Stimulated activated CD8-positive, alpha-beta memory T cell treated with anti-CD3 and anti-CD28 coated beads, Interleukin-12 subunit alpha, Interleukin-12 subunit beta, amount 100 ng/mL, for 24 hours (primary cell): Measurements from ENCODE around the gene ADARB2.

Source experiments
- DNase-seq: peaks from one replicate; pipeline ENCODE4 v3.0.0-alpha.2; 2020; ENCODE audit errors: extremely low read depth

Gene ADARB2

DNA sequence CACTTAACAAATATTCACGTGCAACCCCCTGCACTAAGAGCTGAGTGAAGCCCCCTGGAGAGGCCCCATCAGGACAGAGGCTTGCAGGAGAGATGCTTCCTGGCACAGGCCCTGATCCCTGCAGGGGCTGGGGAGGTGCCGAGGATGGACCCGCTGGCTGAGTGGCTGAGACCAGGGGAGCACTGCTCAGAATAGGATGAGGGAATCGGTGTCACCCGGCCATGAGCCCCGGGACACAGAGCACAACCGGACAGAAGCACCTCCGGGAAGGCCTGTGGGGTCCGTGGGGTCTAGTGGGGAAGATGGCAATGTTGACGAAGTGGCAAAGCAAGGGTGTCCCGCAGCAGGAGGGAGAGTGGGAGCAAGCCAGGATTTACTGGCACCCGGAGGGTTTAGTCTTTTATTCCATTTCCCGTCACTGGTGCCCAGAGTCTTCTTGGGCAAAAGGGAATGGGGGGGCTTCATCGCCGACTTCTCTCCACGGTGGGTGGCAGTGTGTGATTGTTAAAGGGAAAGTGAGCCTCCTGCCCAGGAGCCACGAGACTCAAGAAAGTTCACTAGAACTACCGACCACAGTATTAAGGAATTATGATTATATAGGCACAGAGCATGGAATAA is 140.7 kb downstream of the ADARB2 start:
- DNase-seq, result no peak

DNA sequence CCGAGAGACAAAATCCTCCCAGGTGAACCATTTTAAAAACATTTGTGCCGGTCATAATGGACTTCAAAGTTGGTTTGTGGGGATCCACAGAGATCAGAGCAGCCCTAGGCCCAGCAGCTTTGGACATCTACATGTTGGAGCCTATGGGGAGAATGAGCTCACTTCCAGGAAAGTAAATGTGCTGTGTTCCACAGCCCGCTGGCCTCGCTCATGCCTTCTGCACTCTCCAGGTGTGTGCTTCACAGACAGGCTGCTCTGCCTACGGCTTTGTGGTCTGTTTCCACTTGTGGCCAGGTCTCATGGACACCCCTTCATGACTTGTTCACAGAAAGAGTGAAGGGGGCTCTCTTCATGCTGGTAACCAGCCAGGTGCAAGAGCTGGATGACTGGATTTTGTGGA is 141.6 kb downstream of the ADARB2 start:
- no peak for DNase-seq

- DNase-seq, result no peak
Measured at GRCh38 chr10:1595242-1595600, 142.1 kb downstream of the ADARB2 start.

DNA sequence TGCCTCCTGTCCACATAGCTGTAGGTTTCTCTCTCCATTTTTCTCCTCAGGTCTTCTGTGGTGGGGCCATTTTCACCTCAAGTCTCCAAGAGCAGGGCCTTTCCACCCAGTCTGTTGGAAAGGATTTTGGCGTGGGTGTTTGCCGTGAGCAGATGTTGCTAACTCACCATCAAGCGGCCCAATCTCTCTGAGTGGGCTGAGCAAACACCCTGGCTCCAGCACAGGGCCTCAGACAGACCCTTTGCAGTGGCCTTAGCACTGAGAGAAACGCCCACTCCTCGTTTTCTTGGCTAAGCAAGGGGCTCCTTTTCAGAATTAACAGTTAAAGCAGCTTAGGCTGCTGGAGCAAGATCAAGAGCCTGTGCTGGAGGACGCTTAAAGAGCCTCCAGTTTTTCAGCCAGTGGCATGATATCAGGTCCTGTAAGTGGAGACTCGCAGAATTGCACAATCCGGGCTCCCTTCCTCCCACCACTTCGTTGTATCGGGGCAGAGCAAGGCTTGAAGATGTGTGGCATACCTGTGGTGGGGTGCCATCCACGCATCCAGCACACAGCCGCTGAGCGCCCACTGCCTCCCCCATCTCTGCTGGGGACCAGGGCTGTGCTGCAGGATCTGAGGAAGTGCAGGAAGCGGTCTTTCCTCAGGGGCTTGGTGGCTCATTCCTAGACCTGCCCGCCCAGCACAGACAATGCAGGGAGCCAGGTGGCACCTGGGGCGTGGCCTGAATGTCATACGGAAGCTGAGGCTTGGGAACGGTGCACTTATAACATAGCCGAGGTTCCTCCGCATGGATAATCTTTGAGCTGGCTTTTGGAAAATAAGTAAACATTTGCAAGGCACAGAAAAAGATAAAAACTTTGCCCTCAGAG is 142.7 kb downstream of the ADARB2 start:
- DNase-seq, result no peak

DNA sequence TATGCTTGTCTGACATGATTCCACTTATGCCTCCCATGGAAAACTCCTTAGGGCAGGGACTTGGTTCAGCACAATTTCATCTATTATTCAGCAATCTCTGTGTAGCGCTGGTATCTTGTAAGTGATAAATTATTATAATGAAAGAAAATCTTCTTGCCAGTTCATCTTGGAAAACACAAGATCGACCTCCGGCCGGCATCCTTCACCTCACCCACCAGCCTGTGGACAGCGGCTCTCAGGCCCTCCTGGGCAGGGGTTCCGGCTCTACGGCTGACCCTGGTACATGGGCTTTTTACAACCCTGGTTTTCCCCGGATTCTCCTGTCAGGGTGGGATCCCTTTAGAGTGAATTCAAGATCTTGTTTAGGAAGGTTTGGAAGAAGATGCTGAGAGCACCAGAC is 145.6 kb downstream of the ADARB2 start:
- DNase-seq, result no peak

DNA sequence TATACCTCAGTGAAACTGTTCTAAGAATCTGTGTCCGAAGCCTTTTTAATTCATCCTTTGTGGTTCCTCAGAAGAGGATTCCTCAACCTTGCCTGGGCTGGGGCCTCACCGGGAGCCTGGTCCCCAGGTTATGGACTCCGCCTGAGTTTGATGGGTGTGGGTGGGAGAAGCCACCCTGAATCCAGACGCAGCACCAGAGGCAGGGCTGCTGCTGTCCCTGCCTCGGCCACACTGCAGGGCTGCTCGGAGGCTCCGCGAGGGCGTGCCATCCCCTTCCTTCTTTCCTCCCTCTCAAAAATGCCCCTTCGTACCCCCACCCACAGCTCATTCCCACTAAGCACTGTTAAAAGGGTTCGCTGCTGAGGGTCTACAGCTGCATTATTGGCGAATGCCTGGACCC is 146.3 kb downstream of the ADARB2 start:
- DNase-seq, result no peak

- no peak for DNase-seq
Measured at GRCh38 chr10:1589257-1589656, 148.1 kb downstream of the ADARB2 start.

DNA sequence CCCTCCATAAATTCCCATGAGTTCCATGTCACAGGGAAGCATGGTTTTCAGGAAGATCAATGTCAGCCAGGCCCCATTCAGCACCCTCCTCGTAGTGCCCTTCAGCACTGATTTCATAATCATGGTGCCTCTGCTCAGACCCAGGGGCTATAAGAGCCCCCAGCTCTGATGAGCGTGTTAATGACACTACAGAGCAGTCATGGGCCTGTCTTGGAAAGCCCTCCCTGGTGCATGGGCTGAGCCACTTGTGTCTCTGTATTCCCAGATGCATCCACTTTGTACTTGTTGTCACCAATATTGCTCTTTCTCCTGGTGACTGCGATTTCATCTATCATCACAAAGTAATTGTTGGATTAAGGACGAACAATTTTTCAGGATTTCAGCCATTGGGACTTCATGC is 154.6 kb downstream of the ADARB2 start:
- no peak for DNase-seq

DNA sequence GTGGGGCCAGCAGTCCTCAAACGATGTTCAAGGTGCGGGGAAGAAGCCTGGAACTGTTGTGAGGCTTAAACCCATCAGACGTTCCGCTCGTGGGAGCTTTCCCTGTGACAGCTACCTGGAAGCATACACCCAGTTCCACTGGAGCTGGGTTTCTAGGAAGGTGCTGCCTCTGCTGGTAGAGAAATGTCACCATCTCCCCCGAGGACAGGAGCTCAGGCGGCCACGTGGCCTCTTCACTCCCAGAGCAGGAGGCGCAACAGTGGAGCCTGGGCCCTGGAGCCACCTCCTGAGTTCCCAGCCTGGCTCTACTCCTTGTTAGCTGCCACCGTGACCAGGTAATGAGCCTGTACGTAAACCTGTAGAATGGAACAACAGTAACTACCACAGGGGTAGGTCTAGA is 156.1 kb downstream of the ADARB2 start:
- no peak for DNase-seq

- DNase-seq, result no peak
Measured at GRCh38 chr10:1579671-1580070, 157.7 kb downstream of the ADARB2 start.

GRCh38 chr10:1579141-1579491 is 158.2 kb downstream of the ADARB2 start:
- DNase-seq, result no peak

DNA sequence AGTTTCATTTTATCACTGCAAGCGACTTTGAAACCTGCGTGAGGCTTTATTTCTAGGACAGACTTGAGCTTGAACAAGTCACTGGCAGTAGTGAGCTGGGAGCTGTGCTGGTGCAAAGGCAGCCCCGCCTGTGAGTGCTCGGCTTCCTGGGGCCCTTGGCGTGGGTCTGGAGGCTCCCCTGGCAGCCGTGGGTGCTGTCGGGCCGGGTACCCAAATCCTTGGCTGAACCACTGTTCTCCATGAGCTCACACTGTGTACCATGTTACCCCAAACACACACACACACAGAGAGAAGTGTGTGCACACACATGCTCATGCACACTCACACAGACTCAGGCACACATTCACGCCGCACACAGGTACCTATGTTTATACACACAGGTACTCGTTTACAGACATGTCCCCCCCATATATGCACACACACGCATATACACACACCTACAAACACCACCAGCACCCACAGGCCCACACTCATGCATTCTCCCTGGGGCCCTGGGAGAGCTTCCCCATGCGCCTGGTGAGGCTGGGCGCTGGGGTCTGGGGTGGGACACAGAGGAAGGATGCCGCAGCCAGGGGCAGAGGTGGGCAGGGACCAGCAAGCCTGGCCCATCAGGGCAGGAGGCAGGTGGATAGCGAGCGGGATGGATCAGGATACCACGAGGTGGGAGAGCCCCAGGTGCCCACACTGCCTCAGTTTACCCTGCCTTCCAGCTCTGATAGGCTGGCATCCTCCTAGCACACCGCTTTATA is 158.8 kb downstream of the ADARB2 start:
- no peak for DNase-seq

DNA sequence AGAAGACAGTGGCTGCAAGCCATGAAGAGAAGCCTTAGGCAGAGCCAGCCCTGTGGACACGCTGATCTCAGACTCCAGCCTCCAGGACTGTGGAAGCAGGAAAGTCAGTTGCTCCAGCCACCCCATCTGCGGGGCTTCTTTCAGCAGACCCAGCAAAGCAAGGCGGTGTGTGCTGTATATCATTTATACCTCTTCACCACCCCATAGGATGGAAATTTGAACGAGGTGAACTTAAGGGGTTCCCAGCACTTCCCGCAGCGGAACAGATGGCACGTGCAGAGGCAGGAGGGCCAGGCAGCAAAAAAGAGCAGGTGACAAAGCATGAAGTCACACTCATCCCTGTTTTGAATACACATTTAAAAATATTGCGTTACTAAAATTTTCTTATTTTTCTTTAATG is 159.4 kb downstream of the ADARB2 start:
- DNase-seq, result no peak

DNA sequence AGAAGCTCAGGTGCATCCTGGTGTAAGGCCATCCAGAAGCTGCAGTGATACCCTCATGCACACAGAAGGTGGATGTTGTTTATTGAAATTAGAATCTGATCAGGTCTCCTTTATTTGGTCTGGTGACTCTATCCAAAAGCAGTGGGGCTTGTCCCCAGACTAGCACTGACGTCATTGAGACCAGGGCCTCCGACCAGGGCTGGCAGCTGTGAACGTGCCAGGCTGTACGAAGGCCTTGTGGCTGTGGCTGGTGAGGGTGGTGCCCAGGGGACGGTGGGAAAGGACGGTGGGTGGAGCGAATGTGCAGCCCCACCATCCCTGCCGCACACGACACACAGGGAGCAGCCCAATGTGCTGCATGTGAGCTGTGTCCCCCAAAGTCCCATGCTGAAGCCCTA is 160.0 kb downstream of the ADARB2 start:
- DNase-seq, result no peak

DNA sequence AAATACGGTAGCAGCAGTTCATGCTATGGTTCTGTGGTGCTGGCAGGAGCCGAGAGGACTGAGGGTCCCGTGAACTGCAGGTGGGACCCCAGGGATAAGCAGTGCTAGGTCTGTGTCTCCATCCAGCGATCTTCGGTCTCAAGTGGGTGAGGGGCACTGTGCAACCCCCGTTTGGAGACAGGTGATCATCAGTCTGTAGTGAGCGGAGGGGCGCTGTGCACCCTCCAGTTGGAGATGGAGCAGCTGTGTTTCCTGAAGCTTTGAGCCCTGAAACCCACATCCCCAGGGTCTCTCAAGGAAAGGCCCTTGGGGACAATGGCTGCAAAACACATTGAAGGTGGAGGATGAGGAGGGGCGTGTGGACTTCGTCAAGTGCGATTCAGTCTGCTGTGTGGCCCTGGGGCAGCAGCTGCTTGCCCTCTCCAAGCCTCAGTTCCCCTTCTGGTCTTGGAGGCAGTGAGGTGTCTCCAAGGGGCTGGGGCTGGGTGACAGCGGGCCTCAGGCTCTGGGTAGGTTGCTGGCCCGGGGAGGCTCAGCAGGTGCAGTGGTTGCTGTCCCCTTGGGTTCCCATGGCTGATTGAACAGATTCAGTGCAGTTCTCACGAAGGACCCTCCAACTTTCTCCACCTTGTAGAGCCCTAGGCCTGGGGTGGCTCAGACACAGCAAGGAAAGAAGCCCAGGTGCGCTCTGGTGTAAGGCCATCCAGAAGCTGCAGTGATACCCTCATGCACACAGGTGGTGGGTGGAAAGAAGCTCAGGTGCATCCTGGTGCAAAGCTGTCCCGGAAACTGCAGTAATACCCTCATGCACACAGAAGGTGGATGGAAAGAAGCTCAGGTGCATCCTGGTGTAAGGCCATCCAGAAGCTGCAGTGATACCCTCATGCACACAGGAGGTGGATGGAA is 160.6 kb downstream of the ADARB2 start:
- DNase-seq, result no peak

DNA sequence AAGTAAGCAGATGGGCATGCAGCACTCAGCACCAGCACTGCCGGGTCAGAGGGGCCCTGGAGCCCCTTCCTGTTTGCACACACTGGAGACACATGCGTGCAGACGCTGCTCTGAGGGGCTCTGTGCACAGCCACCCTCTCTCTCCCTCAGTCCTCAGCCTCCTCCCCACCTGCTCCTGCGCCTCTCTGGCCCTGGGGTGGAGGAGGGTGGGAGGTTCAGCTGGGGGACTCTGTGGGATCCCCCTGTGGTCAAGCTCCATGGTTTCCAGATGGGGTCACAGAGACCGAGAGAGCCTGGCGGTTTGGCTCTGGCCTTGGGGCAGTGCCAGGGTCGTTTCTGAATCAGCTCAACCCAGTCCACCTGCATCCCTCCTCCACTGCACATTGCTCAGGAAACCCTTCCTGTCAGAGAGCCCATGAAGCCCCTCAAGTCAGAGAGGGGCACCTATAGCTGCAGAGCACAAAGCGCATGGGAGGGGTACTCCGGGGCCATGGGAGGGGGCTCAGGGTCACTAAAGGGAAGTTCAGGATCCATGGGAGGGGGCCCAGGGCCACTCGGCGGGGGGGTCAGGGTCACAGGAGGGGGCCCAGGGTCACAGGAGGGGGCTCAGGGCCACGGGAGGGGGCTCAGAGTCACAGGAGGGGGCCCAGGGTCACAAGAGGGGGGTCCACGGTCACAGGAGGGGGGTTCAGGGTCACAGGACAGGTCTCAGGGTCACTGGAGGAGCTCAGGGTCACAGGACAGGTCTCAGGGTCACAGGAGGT is 161.7 kb downstream of the ADARB2 start:
- no peak for DNase-seq

DNA sequence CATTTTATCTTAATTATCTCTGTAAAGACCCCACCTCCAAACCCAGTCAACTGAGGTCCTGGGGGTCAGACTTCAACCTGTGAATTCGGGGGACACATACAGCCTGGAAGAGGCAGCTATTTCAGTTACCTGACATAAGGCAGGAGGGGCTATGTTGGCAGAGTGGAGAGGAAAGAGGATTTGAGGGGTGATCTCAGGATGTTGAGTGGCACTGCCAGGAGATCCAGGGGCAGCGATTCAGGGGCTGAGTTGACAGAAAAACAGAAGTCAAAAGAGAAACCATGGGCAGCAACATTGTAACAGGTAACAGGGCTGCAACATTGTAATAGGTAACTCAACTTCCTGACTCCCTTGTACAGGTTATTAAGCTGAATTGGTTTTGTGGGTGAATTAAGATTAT is 162.6 kb downstream of the ADARB2 start:
- DNase-seq, result no peak

- DNase-seq, result no peak
Measured at GRCh38 chr10:1573981-1574380, 163.3 kb downstream of the ADARB2 start.

GRCh38 chr10:1573334-1573969 is 163.9 kb downstream of the ADARB2 start:
- no peak for DNase-seq

DNA sequence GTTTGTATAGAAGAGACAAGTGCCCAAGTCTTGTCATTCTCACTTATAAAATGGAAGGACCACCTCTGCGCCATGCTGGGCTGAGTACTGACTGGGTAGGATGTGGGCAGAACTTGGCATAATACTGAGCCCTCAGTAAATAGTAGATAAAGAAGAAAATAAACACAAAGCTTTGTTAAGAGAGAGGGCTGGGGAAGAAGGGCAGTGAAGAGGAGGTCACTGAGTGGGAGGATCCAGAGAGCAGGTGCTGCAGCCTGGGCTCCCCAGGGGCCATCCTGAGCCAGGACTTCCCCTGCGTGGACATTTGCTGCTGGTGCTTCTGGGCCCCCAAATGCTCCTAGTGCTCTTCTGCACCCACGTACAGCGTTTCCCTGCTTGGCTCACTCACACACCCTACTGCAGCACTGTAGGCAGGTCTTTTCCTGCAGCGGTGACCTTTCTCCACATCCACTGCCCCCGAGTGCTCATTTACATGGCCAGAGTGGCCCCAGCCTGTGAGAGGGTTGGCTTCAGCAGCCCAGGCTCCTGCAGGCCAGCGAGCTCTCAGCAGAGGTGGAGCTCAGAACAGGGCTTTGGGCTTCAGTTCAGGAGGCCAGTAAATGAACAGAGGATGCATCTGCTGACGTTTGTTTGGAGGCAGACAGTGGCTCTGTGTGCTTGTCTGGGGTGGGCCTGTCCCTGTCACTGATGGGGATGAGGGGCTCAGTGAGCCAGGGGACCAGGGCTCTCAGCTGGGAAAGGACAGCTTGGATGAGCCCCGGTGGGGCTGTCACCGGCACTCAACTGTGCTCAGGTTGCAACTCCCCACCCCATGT is 164.6 kb downstream of the ADARB2 start:
- no peak for DNase-seq
